Stimulated activated CD4-positive, alpha-beta T cell treated with anti-CD3 and anti-CD28 coated beads, Interleukin-12 subunit alpha, Interleukin-12 subunit beta, amount 100 ng/mL, for 24 hours (primary cell): ENCODE results near the gene SLC24A4.

Experiments
- DNase-seq, 2 experiments: peaks; one replicate each; pipeline ENCODE4 v3.0.0-alpha.2; 2020; ENCODE audit warnings: low read depth in 2 of 2

The SLC24A4 gene, protein sequence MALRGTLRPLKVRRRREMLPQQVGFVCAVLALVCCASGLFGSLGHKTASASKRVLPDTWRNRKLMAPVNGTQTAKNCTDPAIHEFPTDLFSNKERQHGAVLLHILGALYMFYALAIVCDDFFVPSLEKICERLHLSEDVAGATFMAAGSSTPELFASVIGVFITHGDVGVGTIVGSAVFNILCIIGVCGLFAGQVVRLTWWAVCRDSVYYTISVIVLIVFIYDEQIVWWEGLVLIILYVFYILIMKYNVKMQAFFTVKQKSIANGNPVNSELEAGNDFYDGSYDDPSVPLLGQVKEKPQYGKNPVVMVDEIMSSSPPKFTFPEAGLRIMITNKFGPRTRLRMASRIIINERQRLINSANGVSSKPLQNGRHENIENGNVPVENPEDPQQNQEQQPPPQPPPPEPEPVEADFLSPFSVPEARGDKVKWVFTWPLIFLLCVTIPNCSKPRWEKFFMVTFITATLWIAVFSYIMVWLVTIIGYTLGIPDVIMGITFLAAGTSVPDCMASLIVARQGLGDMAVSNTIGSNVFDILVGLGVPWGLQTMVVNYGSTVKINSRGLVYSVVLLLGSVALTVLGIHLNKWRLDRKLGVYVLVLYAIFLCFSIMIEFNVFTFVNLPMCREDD

DNA sequence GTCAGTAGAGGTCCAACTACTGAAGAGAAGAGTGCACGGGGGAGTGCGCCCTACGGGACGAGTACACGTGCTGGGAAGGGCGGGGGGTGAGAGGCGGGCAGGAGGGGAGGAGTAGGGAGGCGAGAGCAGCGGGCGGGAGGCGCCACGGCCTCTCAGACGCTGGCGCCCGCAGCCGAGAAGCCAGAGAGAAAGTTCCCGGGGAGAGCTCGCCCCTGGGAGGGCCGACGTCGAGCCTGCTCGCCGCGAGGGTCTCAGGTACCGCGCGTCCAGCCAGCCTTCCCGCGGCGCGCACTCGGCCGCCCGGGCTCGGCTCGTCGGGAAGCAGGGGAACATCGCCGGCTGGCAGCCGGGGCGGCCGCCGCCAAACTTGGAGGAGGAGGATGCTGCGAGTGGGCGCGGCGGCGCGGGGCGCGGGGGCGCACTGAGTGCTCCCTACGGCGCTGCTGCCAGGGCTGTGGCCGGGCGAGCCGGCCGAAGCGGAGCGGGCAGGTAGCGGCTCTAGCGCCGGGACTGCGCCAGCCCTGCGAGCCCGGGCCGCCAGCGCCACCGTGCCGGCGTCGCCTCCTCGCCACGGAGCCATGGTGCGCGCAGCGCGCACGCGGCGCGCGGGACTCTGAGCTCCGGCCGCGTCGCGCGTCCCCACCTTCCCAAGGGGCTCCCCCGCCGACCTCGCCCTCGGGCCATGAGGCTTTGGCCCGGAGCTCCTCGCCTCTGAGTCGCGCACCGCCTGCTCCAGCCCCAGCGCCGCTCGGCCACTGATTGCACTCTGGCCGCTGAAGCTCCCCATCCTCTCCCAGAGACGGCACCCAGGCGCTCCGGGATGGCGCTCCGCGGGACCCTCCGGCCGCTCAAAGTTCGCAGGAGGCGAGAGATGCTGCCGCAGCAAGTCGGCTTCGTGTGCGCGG is at the start of gene SLC24A4:
SLC24A4 (plus strand) TSS at position 155 of the 905 bp plus-strand sequence; CDS start at position 821, 666 bp downstream.
- DNase-seq: no peak

DNA sequence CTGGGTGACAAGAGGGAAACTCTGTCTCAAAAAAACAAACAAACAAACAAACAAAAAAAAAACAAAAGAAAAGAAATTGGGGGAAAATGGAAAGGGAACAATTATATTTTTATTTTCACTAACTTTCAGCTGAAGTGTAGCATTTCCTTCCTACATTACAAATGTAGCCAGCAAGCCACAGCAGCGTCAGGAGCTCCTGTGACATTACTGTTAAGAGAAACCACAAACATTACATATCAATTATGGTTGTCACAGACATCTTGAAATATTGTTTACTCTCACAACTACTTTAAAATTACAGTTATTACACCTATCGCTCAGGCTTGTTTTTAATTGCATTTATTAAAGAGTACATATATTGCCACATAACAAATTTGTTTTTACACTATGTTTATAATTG is 49.8 kb upstream of the SLC24A4 start:
- no peak for DNase-seq

DNA sequence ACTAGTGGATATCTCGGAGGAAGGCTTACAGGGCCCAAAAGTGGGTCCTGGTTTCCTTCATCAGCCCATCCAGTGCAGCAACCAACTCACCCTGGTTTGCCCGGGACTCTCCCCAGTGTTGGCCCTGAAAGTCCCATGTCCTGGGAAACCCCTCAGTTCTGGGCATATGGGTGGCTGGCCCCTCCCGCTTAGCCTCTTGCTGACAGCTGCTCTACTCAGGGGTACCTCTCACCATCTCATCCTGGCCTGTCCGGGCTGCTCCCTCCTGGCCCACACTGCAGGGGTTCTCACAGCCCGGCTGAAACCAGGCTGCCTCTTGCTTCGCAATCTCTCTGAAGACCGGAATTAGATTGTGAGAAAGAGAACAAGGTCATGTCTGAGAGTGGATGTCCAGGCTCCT is 48.9 kb upstream of the SLC24A4 start:
- no peak for DNase-seq

DNA sequence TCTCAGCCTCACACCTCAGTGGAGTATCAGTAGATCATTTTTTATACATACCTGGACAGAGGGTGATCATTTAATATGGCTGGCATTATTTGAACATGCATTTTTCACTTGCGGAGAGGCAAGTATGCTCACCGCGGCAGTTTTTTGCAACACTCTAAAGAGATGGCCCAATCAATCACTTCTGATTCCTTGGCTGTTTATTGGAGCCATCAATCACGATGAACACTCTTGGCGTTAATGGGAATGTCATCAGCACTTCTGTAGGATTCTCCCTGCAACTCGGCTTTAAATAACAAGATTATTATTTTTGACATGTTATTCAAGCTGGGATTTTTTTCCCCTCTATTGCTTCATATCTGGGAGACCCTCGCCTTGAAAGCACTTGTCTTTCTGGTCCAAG is 46.9 kb upstream of the SLC24A4 start:
- DNase-seq: no peak

DNA sequence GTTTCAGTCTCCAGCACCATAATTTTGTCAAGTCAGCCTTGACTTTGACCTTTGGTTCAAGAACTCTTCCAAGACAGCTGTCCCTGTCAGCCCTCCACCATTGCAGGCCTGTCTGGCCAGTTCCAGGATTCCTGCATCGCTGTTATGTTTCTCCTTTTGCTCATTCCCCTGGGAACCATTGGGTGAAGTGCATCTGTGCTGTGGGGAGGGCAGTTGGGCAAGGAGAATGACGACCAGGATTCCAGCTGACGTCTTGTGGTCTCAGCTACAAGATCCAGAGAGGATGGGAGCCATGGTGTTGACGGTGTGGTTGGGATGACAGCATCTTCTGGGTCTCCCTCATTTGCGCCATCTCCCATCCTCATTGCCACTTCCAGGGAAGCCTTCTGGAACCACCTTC is 45.9 kb upstream of the SLC24A4 start:
- no peak for DNase-seq

DNA sequence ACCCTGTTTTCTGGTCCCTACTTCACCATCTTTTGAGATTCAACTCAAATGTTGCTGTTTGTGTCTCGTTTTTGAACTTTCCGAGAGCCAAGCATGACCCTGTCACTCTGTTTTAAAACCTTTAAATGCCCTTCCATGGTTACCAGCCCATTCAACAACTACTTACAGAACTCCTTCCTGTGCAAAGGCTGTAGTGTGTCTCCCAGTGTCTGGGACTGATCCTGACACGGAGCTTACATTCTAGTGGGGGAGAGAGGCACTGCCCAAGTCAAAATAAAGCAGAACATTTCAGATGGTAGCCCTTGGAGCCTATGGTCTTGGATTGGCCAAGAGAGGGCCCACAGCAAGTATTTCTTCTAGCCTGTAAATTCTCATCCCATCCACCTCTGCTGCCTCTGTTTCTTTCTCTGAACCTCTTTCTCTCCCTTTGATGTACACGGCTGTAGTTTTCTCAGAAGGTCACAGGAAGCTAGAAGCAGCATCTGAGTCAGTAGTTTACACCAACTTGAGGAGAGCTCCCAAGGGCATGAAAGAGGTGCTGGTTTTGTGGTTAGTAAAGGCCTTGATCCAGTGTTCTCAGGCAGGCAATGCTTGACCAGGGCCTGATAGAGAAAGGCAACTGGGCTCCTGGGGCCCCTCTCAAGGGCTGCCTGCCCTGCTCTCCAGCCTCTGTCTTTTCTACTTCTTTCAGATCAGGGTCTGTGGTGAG is 42.3 kb upstream of the SLC24A4 start:
- no peak for DNase-seq

DNA sequence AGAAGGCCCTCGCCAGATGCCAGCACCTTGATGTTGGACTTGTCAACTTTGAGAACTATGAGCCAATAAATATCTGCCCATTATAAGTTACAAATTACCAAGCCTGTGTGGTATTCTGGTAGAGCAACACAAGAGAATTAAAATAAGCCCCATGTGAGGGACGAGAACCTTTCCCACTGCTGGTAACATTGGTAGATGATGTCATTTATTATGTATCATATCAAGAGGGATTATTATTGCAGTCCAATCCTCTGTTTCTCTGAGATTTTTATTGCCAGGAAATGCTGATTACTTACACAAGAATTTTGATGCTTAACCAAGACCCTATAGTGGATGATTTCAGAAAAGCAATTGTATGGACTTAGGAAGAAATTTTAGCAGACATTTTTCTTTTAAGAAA is 40.3 kb upstream of the SLC24A4 start:
- DNase-seq: no peak

DNA sequence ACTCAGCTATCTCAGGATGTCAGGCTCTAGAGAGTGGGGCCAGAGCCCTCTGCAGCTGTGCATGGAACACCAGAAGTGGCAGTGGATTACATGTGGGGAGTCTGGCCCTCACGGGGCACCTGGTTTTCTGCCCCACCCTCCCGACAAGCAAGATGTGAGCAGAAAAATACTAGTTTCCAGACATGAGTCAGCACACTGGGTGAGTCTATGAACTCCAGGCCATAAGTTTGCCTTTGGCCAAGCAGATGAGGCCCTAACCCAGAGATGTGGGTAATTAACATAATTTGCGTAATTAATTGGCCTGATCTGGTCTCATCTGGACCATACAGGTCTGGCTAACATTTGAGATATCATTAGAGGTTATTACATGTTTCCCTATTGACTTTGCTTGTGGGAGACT is 37.7 kb upstream of the SLC24A4 start:
- DNase-seq: no peak

DNA sequence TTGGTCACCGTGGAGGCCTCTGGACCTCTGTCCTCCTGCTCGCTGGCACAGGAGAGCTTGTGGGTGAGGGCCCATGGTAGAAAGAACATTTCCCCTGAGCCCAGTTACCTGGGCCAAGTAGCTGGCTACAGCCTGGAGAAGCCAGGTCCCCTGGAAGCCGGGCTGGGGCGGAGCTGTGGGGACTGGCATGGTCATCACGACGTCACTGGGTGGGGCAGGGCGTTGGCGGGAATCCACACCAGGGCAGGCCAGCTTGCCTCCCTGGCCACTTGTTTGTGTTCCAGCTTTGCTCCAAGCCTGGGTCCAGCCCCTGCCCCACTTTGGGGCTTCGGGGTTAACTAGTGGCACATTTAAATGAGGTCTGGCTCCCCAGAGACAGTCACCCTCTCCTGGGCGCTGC is 35.0 kb upstream of the SLC24A4 start:
- no peak for DNase-seq

DNA sequence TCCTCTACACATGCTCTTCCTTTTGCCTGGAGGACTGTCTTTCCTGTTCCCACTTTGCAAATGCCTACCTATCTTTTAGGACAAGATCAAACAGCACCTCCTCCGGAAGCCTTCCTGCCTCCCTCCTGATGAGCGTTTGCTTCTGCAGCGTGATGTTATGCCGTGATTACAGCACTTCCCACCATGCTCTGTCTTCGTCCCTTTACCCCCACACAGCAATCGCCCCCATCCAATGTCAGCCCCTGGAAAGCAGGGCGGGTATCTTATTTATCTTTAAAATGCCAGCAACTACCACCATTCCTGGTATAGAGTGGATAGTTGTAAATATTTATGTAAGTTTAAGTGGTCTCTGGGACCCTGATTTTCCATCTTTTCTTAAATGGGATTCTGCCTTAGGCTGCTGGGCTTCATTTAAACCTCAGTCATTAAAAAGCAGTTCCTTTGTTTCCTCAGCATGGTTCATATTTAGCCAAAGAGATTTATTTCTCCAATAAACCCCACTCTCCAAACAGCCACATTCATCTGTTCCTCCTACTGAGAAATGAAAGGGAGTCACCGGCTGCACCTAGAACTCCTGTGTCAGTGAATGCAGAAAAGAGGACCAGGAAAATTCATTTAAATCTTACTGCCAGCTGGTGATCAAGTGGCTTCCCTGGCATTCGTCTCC is 33.8 kb upstream of the SLC24A4 start:
- no peak for DNase-seq

DNA sequence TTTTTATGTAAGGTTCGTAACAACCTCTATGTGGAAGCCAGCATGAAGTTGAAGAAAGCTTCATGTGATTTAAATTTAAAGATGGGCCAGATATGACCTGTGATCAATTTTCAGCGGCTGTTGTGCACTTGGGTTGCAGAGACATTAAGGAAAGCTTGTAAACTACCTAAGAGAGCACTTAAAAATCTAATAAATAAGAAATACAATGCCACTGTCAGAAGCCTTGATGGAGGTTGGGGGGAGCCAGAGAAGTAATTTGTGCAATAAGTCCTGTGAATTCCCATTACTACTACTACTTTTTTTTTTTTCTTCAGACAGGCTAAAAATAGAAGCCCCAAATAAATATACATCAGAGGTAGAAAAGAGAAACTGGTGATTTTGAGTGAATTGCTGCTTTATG is 30.3 kb upstream of the SLC24A4 start:
- DNase-seq: no peak

DNA sequence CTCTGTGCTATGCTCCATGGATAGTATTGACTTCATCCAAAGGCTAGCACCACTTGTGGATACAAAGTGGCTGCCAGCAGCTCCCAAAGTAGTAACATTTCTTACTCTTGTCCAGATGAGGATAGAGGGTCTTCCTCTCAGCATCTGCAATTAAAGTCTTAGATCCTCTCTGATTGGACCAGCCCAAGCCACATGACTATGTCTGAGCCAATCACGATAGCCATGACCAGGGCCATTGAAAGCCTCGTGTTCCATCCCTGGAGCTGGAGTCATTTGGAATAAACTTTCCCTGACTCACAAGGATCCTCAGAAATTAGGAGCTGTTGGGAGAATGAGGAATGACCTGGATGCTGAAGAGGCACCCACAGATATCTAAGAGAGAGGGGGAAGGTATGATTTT is 28.5 kb upstream of the SLC24A4 start:
- no peak for DNase-seq

DNA sequence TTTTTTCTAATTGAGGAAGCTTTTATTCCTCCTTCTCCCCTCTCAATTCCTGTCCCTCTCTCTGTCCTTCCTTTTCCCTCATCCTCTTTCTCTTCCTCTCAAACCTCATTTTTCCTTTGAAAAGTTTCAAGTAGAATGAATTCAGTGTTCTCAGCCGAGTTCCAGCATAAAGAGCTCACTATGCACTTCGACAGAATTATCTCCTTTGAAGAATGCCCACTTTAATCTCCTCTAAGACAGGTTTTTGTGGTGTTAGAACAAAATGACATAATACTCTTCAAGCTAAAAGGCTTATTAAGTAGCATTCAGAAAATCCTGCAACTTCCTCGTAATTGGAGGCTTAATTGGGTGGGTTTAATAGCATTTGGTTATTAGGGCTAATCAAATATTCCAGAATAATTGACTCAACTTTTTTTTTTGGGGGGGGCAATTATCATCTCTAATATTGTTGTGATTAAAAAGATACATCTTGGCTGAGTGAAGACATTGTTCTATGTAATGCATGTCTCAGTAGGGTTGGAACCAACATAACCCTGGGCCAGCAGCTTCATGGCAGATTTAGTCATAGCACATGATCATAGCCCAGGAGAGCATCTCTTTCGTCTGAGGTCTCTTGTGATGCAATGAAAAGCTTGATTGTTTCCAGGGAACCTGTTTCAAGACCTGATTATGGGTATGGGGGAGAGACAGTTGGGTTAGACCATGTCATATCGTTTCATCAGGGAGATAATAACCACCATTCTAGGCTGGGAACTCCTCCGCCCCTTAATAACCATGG is 25.0 kb upstream of the SLC24A4 start:
- no peak for DNase-seq

DNA sequence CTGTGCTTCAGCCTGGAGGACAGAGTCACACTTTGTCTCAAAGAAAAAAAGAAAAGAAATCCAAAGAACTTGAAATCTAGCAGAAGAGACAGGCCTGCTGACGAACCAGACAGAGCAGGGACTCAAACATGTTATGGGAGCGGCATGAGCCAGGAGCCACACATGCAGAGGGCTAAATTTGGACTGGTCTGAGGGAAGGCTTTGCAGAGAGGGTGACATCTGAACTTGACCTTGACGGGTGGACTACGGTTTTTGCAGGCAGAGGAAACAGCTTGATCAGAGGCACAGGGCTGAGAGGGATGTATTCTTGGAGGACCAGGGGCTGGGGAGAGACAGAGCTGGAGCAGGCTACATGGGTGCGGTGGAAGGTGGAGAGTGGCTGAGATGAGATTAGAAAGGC is 20.5 kb upstream of the SLC24A4 start:
- no peak for DNase-seq

DNA sequence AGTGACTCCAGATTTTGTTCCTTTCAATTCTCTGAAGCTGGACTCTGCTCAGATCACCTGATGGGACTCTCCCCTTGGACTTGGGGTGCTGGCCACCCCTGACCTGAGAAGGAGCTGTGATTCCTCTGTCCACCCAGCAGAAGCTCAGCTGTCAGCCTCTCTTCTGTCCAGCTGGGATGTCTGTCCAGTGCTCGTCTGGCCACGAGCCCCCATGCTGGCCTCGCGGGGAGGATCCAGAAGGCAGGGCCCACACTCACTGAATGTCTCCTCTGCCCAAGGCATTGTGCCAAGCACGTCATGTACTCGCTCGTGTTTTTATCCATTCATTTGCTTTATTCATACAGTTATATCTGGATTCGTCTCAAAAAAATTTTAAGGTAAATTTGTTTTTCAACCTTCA is 14.2 kb upstream of the SLC24A4 start:
- DNase-seq: no peak

DNA sequence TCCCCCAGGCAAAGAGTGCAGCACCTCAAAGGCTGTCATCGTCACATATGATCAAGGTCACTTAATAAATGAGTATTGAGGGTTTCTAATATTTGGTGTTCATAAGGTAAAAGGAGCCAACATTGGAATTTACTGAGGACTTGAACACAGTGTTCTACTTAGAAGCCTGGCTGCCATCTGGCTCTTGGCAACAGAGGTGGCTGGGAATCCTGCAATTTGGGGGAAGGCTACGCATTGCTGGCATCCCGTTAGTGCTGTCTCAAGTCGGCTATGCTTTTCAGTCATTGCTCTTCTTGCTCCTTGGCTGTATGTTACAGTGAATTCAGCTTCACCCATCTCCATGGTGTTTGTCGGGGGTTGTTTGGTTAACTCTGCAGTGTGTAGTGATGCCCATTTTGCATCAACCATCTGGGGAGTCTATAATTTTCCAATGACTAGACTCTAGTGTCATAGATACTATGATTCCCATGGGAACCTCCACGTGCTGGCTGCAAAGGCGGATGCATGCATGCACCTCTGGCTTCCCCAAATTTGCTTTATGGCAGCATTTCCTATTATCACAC is 12.9 kb upstream of the SLC24A4 start:
- DNase-seq: no peak

DNA sequence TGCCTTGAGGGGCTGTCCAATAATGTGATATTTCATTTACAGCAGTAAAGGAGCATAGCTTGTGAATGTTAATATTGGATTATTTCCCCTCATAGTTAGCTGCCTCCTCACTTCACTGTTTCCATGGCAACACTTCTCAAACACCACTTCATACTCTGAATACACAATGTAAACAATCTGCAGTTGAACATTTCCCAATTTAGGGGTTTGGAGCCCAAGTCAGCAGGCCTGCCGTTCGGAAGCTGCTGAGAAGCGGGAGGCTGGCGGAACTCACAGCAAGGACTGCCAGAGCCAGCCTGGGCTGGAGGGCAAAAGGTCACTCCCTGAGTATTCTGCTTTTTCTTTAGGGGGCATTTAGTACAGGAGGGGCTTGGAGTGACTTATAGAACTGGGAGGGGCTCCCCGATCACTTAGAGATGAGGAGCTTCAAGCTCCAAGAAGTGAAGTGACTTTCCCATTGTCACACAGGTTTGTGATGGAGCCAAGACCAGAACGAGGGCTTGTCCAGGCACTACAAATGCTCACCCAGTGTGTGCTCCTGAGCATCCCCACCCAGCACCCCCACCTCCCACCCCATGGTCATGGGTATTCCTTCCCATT is 12.1 kb upstream of the SLC24A4 start:
- DNase-seq: no peak

DNA sequence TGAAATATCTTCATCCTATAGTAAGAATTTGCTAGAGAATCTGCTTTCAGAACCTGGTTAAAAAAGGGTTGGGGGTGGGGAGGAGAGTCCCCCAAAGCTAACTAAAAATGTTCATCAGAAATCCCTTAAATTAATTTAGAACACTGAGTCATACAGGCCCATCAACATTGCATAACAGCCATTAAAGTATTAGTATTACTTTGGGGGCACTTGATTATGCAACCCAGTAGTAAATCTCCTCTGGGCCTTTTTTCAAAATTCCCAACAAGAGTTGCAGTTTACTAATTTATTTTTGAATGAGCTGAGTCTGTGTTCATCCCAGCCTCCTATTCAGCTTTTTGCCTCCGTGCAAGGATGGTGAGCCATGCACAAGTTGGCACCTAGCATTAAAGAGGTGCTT is 8.8 kb upstream of the SLC24A4 start:
- no peak for DNase-seq

DNA sequence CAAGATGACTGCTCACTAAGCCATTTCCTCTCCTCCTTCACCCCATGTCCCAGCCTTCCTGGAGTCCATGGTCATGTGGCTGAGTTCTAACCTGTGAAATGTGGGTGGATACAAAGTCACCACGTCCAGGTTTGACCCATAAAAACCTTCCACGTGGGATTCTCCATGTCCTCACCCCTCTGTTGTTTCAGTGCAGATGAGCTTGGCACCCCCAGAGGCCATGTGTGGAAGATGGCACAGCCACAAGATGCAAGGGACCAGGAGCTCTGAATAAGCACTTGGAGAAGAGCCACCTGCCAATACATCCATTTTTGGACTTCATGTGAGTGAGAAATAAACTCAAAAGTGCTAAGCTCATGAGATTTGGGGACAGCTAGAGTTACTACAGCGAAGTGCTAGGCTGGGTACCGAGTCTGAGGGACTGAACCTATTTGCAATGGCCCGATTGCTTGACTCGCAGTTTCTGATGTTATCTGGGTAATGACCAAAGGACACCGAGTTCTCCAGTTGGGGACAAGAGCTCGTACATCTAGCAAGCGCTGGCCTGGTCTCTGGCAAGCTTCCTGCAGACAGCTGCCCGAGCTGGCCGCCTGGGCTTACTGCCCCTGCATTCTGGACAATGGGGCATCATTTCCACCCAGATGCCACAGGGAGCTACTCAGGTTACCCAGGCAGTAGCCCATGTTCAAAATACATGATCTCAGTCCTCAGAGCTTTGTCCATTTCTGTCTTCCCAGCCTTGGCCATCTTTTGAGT is 7.7 kb upstream of the SLC24A4 start:
- DNase-seq: no peak
